ENCODE data around the gene MOAP1.

The MOAP1 gene

DNA sequence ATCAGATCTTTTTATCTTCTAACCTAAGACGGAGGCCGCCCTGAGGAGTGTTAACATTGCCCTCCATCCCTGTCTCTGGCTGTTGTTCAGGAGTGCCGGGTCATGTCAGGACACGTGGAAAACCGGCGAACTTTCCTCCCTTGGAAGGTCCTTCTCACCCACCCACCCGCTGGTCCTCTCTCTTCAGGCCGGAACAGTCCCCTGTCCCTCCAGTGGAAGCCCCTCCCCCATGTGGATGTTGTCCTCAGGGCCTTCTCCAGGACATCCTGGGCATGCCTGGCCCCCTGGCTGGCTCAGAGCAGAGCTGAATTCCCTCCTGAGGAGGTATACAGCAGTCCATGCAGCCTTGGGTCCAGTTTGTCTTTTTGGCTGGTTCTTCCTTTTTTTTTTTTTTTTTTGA is 48.7 kb downstream of the MOAP1 start:
- Histone ChIP-seq H3K4ac (ENCODE audit: low read depth in 1 of 2, low read length in 2 of 2) (no peak overlapping the region), H2AFZ (ENCODE audit: low read depth, low read length) (no peak overlapping the region), H2BK15ac (ENCODE audit: low read depth, poor library complexity, severe bottlenecking) (no peak overlapping the region), H4K91ac (ENCODE audit: low read length) (no peak overlapping the region), H2AK5ac (ENCODE audit: low read length, severe bottlenecking) (no peak overlapping the region), H3K23ac (ENCODE audit: low read length in 2 of 2) (no peak overlapping the region), H3K9me3 (ENCODE audit: control insufficient read depth, low read length) (no peaks in the 10 kb centered on the region), H2BK5ac (ENCODE audit: low read depth, low read length, poor library complexity, severe bottlenecking) (no peak overlapping the region), H3K27me3 (ENCODE audit: control insufficient read depth in 1 of 2, insufficient read depth in 1 of 2, low read length in 2 of 2) (peaks cover 0 to 10% of the 10 kb centered on the region in 2 experiments), H3K4me3 (ENCODE audit: insufficient read depth in 1 of 2, low read depth in 1 of 2, low read length in 2 of 2) (no peak overlapping the region), H3K9ac (ENCODE audit: low read length) (no peak overlapping the region), H2BK12ac (ENCODE audit: low read length in 2 of 2) (no peak overlapping the region), H3K27ac (ENCODE audit: low read length, poor library complexity, severe bottlenecking) (no peak overlapping the region), H3K79me1 (replicated peaks; ENCODE audit: low read length, poor library complexity, severe bottlenecking) (no peaks in the 10 kb centered on the region), H3K18ac (ENCODE audit: low read depth in 1 of 2, low read length in 2 of 2) (no peak overlapping the region), H4K8ac (ENCODE audit: low read length) (no peak overlapping the region), H3K14ac (ENCODE audit: low read length in 2 of 2) (no peak overlapping the region), H3K36me3 (ENCODE audit: control insufficient read depth in 1 of 2, insufficient read depth in 2 of 2, low read depth in 1 of 2, low read length in 2 of 2) (no peaks in the 10 kb centered on the region), H3K4me1 (ENCODE audit: control insufficient read depth, insufficient read depth, low read depth, low read length) (no peaks in the 10 kb centered on the region), H2BK120ac (ENCODE audit: low read depth, low read length) (no peak overlapping the region), H3K4me2 (ENCODE audit: low read length, poor library complexity, severe bottlenecking) (no peak overlapping the region)
- 80% methylated on average over 8 of the region's 8 CpGs for WGBS
- no peak for DNase-seq

DNA sequence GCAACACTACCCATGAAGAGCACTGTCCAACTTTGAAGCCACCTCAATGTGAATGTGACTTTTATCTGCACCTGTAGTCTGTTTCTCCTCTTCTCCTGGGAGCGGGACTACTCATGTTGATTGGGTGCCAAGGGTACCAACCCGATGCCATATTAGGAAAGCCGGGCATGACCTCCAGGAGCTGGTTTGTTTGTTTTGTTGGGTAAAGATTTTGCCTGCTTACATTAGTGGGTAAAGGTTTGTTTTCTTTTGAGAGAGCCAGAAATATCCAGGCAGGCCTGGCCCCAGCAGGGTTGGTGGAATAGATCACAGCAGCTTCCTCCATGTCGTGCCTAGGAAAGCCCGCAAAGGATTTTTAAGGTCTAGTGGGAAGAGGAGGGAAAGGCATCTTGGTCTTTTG is 49.3 kb downstream of the MOAP1 start:
- H2AFZ ChIP-seq (ENCODE audit: low read depth, low read length) = no peak overlapping the region
- WGBS = 86% methylated on average over 4 of the region's 5 CpGs
- H4K91ac ChIP-seq (ENCODE audit: low read length) = no peak overlapping the region
- H4K8ac ChIP-seq (ENCODE audit: low read length) = no peak overlapping the region
- H3K79me1 ChIP-seq (replicated peaks; ENCODE audit: low read length, poor library complexity, severe bottlenecking) = no peaks in the 10 kb centered on the region
- no peaks in the 10 kb centered on the region for H3K4me1 ChIP-seq (ENCODE audit: control insufficient read depth, insufficient read depth, low read depth, low read length)
- no peak overlapping the region for H3K23ac ChIP-seq (ENCODE audit: low read length in 2 of 2)
- H2AK5ac ChIP-seq (ENCODE audit: low read length, severe bottlenecking) = no peak overlapping the region
- peaks cover 0 to 10% of the 10 kb centered on the region in 2 experiments for H3K27me3 ChIP-seq (ENCODE audit: control insufficient read depth in 1 of 2, insufficient read depth in 1 of 2, low read length in 2 of 2)
- no peak overlapping the region for H3K9ac ChIP-seq (ENCODE audit: low read length)
- H3K4me3 ChIP-seq (ENCODE audit: insufficient read depth in 1 of 2, low read depth in 1 of 2, low read length in 2 of 2) = no peak overlapping the region
- no peak overlapping the region for H3K18ac ChIP-seq (ENCODE audit: low read depth in 1 of 2, low read length in 2 of 2)
- DNase-seq = no peak
- no peak overlapping the region for H3K14ac ChIP-seq (ENCODE audit: low read length in 2 of 2)
- H3K27ac ChIP-seq (ENCODE audit: low read length, poor library complexity, severe bottlenecking) = no peak overlapping the region
- H3K36me3 ChIP-seq (ENCODE audit: control insufficient read depth in 1 of 2, insufficient read depth in 2 of 2, low read depth in 1 of 2, low read length in 2 of 2) = no peaks in the 10 kb centered on the region
- H2BK5ac ChIP-seq (ENCODE audit: low read depth, low read length, poor library complexity, severe bottlenecking) = no peak overlapping the region
- no peak overlapping the region for H2BK12ac ChIP-seq (ENCODE audit: low read length in 2 of 2)
- H3K9me3 ChIP-seq (ENCODE audit: control insufficient read depth, low read length) = no peaks in the 10 kb centered on the region
- no peak overlapping the region for H3K4me2 ChIP-seq (ENCODE audit: low read length, poor library complexity, severe bottlenecking)
- no peak overlapping the region for H2BK120ac ChIP-seq (ENCODE audit: low read depth, low read length)
- H2BK15ac ChIP-seq (ENCODE audit: low read depth, poor library complexity, severe bottlenecking) = no peak overlapping the region
- no peak overlapping the region for H3K4ac ChIP-seq (ENCODE audit: low read depth in 1 of 2, low read length in 2 of 2)

DNA sequence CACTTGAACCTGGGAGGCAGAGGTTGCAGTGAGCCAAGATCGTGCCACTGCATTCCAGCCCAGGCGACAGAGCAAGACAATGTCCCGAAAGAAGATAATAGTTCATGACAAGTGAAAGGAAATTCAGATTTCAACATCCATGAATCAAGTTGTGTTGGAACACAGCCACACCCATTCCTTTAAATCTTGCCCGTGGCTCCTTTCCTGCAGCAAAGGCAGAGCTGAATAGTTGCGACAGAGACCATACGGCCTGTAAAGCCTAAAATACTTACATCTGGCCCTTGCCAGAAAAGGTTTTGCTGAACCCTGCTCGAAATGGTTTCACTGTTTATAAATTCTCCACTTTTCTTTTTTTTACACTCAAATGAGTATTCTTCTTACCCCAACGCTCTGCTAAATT is 51.2 kb downstream of the MOAP1 start:
- H2AFZ ChIP-seq (ENCODE audit: low read depth, low read length) = no peak overlapping the region
- no peak overlapping the region for H3K4me3 ChIP-seq (ENCODE audit: insufficient read depth in 1 of 2, low read depth in 1 of 2, low read length in 2 of 2)
- no peak overlapping the region for H3K18ac ChIP-seq (ENCODE audit: low read depth in 1 of 2, low read length in 2 of 2)
- DNase-seq = no peak
- no peak overlapping the region for H3K27ac ChIP-seq (ENCODE audit: low read length, poor library complexity, severe bottlenecking)
- WGBS = 64% methylated on average over 7 of the region's 8 CpGs
- no peaks in the 10 kb centered on the region for H3K4me1 ChIP-seq (ENCODE audit: control insufficient read depth, insufficient read depth, low read depth, low read length)
- no peaks in the 10 kb centered on the region for H3K9me3 ChIP-seq (ENCODE audit: control insufficient read depth, low read length)
- H3K9ac ChIP-seq (ENCODE audit: low read length) = no peak overlapping the region
- H2BK12ac ChIP-seq (ENCODE audit: low read length in 2 of 2) = no peak overlapping the region
- peaks cover 10% of the 10 kb centered on the region in 2 experiments for H3K27me3 ChIP-seq (ENCODE audit: control insufficient read depth in 1 of 2, insufficient read depth in 1 of 2, low read length in 2 of 2)
- H3K79me1 ChIP-seq (replicated peaks; ENCODE audit: low read length, poor library complexity, severe bottlenecking) = no peaks in the 10 kb centered on the region
- no peak overlapping the region for H3K23ac ChIP-seq (ENCODE audit: low read length in 2 of 2)
- H2AK5ac ChIP-seq (ENCODE audit: low read length, severe bottlenecking) = no peak overlapping the region
- no peaks in the 10 kb centered on the region for H3K36me3 ChIP-seq (ENCODE audit: control insufficient read depth in 1 of 2, insufficient read depth in 2 of 2, low read depth in 1 of 2, low read length in 2 of 2)
- H3K4ac ChIP-seq (ENCODE audit: low read depth in 1 of 2, low read length in 2 of 2) = no peak overlapping the region
- H4K91ac ChIP-seq (ENCODE audit: low read length) = no peak overlapping the region
- H2BK120ac ChIP-seq (ENCODE audit: low read depth, low read length) = no peak overlapping the region
- H3K14ac ChIP-seq (ENCODE audit: low read length in 2 of 2) = no peak overlapping the region
- no peak overlapping the region for H2BK5ac ChIP-seq (ENCODE audit: low read depth, low read length, poor library complexity, severe bottlenecking)
- no peak overlapping the region for H2BK15ac ChIP-seq (ENCODE audit: low read depth, poor library complexity, severe bottlenecking)
- no peak overlapping the region for H3K4me2 ChIP-seq (ENCODE audit: low read length, poor library complexity, severe bottlenecking)
- no peak overlapping the region for H4K8ac ChIP-seq (ENCODE audit: low read length)

DNA sequence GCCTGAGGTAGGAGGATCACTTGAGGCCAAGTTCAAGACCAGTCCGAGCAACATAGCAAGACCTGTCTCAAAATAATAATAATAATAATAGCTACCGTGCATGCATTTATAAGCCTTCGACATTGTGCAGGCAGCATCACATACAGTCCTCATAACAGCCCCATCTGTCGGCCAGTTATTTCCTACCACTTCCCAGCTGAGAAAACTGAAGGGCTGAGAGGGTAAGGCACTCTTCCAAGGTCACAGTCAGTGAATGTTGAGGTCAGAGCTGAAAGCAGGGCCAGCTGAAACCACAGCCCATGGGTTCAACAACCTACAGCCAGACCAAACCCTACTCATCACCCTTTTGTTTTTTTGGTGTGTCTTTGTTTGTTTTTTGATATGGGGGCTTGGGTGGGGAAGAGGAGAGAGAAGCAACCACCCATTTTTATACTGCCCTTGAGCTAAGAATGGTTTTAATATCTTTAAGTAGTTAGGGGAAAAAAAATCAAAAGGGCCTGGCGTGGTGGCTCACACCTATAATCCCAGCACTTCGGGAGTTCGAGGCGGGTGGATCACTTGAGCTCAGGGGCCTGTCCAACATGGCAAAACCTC is 52.1 kb downstream of the MOAP1 start:
- Histone ChIP-seq H3K4me1 (ENCODE audit: control insufficient read depth, insufficient read depth, low read depth, low read length) (no peaks in the 10 kb centered on the region), H3K27ac (ENCODE audit: low read length, poor library complexity, severe bottlenecking) (no peak overlapping the region), H3K9me3 (ENCODE audit: control insufficient read depth, low read length) (no peaks in the 10 kb centered on the region), H3K23ac (ENCODE audit: low read length in 2 of 2) (no peak overlapping the region), H2AFZ (ENCODE audit: low read depth, low read length) (no peak overlapping the region), H3K18ac (ENCODE audit: low read depth in 1 of 2, low read length in 2 of 2) (no peak overlapping the region), H3K36me3 (ENCODE audit: control insufficient read depth in 1 of 2, insufficient read depth in 2 of 2, low read depth in 1 of 2, low read length in 2 of 2) (no peaks in the 10 kb centered on the region), H3K27me3 (ENCODE audit: control insufficient read depth in 1 of 2, insufficient read depth in 1 of 2, low read length in 2 of 2) (peaks cover 6 to 10% of the 10 kb centered on the region in 2 experiments), H4K8ac (ENCODE audit: low read length) (no peak overlapping the region), H3K9ac (ENCODE audit: low read length) (no peak overlapping the region), H2AK5ac (ENCODE audit: low read length, severe bottlenecking) (no peak overlapping the region), H3K79me1 (replicated peaks; ENCODE audit: low read length, poor library complexity, severe bottlenecking) (no peaks in the 10 kb centered on the region), H3K4ac (ENCODE audit: low read depth in 1 of 2, low read length in 2 of 2) (no peak overlapping the region), H2BK15ac (ENCODE audit: low read depth, poor library complexity, severe bottlenecking) (no peak overlapping the region), H4K91ac (ENCODE audit: low read length) (no peak overlapping the region), H2BK5ac (ENCODE audit: low read depth, low read length, poor library complexity, severe bottlenecking) (no peak overlapping the region), H3K14ac (ENCODE audit: low read length in 2 of 2) (no peak overlapping the region), H3K4me2 (ENCODE audit: low read length, poor library complexity, severe bottlenecking) (no peak overlapping the region), H3K4me3 (ENCODE audit: insufficient read depth in 1 of 2, low read depth in 1 of 2, low read length in 2 of 2) (no peak overlapping the region), H2BK12ac (ENCODE audit: low read length in 2 of 2) (no peak overlapping the region), H2BK120ac (ENCODE audit: low read depth, low read length) (no peak overlapping the region)
- WGBS = 90% methylated on average over 6 of the region's 8 CpGs
- DNase-seq = peak; percentile 33
